SW480 (cell line): ENCODE results near the gene SH3BP5L.
A peak's percentile ranks its signal among the peaks of the same experiment; 100 is the strongest.
"Not testable (repeated sequence)": the region's sequence is repeated elsewhere in the genome, so short reads cannot be mapped to it uniquely, and the experiment has no call there.

Experiments used
- DNase-seq: peaks from one replicate; pipeline ENCODE4 v3.0.0-alpha.2; 2016; ENCODE audit warnings: low spot score

The SH3BP5L gene

GRCh38 chr1:248810000-248810726, 15.6 kb downstream of the SH3BP5L start:
- no peak for DNase-seq

- DNase-seq: no peak
These were observed 16.8 kb downstream of the SH3BP5L start for GRCh38 chr1:248808876-248809275.

- DNase-seq: peak; percentile 42
These were observed 18.5 kb downstream of the SH3BP5L start for GRCh38 chr1:248807067-248807737.

DNA sequence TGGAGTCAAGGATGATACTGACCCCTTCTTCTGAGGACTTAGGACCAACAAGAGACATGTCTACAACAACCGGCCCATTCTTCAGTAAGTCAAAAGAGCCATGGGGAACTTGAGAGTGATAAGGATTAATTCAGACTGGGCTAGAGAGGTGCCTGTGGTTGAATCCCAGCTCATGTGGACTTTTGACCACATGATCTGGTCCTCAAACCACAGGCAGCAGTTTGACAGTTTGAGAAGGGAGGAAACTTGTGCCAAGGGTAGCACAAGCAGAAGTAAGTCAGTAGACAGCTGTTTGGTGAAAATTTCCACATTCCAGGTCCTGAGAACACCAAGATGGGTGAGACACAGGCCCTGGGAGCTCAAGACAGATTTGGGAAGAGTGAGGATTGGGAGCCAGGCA, 19.8 kb downstream of the SH3BP5L start:
- DNase-seq: no peak

GRCh38 chr1:248804771-248805681, 20.7 kb downstream of the SH3BP5L start:
- DNase-seq: no peak

GRCh38 chr1:248803501-248803900, 22.2 kb downstream of the SH3BP5L start:
- not testable (repeated sequence) for DNase-seq

GRCh38 chr1:248802454-248802853, 23.3 kb downstream of the SH3BP5L start:
- no peak for DNase-seq

GRCh38 chr1:248800459-248800858, 25.3 kb downstream of the SH3BP5L start:
- no peak for DNase-seq

- DNase-seq: no peak
These were observed 26.9 kb downstream of the SH3BP5L start for GRCh38 chr1:248798791-248799190.

- DNase-seq: not testable (repeated sequence)
These were observed 31.1 kb downstream of the SH3BP5L start for GRCh38 chr1:248794663-248795062.

DNA sequence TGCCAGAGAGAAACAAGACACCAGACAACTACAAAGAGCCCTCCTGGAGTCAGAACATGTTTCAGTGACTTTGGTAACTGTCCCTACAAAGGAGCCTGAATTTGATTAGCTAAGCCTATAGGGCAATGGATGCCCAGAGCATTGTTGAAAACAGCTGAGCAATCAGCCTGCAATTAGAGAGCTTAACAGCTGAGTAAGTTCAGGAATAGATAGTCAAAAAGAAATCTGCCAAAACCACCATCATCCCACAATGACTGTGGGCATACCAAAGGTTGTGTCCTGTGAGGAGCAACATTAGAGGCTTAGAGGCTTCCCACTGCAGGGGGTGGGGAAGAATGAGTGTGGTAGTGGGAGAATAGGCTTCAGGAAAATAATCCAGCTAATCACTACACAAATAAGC, 32.1 kb downstream of the SH3BP5L start:
- no peak for DNase-seq

GRCh38 chr1:248792342-248792741, 33.4 kb downstream of the SH3BP5L start:
- no peak for DNase-seq

DNA sequence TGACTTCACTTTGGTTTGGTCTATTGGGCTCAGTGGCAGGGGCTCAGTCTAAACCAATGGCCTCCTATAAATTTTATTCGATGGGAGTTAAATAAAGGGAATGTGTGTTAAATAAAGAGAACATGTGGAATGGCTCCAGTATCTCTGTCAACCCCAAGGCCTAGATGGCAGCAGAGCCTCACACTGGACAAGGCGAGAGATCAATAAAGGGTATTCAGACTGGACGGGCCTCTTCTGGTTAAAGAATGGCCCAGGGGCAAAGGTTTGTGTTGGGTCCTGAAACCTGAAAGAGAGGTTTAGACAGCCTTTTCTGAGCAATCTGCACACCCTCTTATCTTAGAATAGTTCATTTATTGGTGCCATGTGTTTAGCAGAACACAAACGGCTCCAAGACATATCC, 34.7 kb downstream of the SH3BP5L start:
- no peak for DNase-seq

DNA sequence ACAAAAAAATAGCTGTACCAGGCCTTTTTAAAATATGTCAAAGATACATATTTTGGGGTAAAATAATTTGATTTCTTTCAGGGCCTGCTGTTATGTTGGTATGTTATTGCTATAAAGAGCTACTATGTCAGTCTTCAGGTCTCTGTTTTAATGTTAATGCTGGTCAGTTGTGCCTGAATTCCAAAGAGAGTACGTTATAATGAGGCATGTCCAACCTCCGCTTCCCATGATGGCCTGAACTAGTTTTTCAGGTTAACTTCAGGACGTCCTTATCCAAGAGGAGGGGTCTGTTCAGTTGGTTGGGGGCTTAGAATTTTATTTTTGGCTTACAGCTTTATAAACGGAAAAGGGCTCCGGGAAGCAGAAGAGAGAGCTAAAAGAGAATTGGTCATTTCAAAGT, 35.3 kb downstream of the SH3BP5L start:
- DNase-seq: no peak

GRCh38 chr1:248789337-248789736, 36.4 kb downstream of the SH3BP5L start:
- not testable (repeated sequence) for DNase-seq

DNA sequence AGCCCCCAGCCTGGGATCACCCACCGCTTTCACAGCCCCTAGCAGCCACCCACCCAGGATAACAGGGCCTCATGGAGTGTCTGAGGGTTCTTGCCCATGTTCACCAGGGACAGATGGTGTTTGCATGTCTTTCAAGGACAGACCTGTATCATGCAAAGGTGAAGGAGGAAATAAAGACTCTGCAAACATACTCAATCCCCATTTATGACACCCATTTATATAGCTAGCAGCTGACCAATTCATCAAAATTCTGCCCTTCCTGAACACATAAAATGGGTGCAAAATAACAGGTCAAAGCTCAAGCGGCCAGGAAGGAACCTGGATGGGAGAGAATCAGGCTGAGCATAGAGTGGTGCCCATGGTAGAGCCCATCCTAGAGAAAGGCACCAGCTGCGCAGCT, 37.4 kb downstream of the SH3BP5L start:
- no peak for DNase-seq

- no peak for DNase-seq
These were observed 38.3 kb downstream of the SH3BP5L start for GRCh38 chr1:248787430-248787829.

DNA sequence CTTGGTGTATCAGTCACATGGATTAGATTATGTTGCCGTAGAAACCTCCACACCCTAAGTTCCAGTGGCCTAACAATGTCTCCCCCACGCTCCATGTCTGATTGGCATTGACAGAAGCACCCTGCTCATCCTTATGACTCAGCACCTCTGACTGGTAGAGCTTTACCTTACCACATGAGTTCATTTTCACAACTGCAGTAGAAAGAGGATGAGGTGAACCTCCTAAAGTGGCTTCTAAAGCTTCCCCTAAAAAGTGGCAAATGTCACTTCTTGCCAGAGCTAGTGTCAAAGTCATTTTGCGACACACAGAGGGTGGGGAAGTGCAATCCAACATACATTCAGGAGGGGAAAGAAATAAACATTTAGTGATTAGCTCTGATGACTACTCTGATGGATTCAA, 39.6 kb downstream of the SH3BP5L start:
- DNase-seq: peak; percentile 30

DNA sequence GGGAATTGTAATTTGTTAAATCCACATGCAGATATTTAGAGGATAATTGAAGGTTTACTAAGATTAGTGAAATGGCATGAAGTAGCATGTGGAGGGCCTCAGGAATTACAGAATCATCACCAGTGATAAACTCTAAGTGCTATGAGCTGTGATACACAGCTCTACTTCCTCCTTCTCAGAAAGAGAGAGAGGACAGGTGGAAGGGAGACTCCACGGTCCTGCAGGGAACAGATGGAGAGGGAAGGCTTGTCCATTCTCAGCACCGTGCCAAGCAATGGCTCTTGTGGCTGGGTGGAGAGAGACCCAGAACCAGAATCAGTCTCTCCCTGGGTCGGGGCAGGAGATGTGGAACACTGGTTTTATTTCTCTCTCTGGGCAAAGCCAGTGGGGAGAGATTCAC, 42.3 kb downstream of the SH3BP5L start:
- no peak for DNase-seq

DNA sequence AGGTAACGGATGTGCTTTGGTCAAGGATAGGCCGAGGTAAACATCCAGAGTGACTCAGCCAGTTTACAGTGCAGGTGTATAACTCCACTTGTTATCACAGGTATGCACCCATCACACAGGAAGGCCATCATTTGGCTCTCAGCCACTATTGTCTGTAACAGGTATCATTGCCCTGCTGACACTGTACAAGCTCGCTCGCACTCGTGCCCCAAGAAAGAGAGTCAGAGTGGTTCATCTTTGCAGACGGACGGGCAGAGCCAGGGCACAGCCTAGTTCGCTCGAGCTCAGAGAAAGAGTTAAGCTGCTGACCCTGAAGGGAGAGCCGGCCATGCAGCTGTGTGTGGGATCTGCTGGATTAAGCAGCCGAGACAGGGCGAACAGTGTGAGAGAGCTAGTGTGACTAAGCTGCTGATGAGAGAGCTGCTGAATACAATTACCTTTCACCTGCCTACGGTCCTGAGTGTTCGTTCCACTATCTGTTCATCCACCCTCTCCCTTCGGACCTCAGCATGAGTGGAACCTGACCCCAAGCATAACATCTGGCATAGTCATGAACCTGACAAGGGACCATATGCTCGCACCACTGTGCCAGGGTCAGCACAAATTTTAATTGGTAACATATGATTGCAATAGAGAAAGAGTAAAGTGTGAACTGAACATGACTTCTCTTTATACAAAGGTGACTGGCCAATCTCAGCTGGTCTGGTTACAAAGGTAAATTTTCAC, 43.1 kb downstream of the SH3BP5L start:
- DNase-seq: no peak

DNA sequence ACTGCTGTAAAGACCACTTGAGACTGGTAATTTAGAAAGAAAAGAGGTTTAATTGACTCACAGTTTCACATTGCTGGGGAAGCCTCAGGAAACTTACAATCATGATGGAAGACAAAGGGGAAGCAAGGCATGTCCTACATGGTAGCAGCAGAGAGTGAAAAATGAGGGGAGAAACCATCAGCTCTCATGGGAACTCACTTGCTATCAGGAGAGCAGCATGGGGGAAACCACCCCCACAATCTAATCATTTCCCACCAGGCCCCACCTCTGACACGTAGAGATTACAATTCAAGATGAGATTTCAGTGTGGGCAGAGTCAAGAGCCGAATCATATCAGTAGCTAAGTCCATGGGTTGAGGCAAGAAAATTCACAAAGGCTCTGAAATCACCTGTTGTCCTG, 46.4 kb downstream of the SH3BP5L start:
- DNase-seq: no peak

DNA sequence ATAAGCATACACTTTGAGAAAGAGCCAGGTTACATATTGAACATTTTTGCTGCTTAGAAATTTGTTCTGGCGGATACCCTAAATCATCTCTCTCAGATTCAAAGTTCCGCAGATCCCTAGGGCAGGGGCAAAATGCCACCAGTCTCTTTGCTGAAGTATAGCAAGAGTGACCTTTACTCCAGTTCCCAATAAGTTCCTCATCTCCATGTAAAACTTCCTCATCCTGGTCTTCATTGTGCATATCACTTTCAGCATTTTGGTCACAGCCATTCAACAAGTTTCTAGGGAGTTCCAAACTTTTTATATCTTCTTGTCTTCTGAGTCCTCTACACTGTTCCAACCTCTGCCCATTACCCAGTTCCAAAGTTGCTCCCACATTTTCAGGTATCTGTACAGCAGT, 46.8 kb downstream of the SH3BP5L start:
- no peak for DNase-seq
